Brain microvascular endothelial cell (primary cell): ENCODE results near the gene RUNX3.
A peak's percentile ranks its signal among the peaks of the same experiment; 100 is the strongest.

Experiments
- DNase-seq: peaks from one replicate; pipeline ENCODE4 v3.0.0-alpha.2; 2020
- H3K27ac ChIP-seq: fragments of 250-450 bp; sonication (Bioruptor Pico); 2 replicates; pipeline ENCODE4 v1.5.1; 2020; ENCODE audit warnings: mild to moderate bottlenecking, moderate library complexity
- H3K27me3 ChIP-seq: fragments of 250-450 bp; sonication (Bioruptor Pico); replicated peaks from 2 replicates; pipeline ENCODE4 v1.5.1; 2020; ENCODE audit warnings: mild to moderate bottlenecking
- H3K36me3 ChIP-seq: fragments of 250-450 bp; sonication (Bioruptor Pico); replicated peaks from 2 replicates; pipeline ENCODE4 v1.5.1; 2020; ENCODE audit warnings: mild to moderate bottlenecking
- H3K4me3 ChIP-seq: 2 replicates; pipeline ENCODE4 v1.5.1; 2011; ENCODE audit warnings: low read depth, mild to moderate bottlenecking, control low read depth, low read length, moderate library complexity
- in situ Hi-C: cut with HindIII; loops from 2 replicates; pipeline ENCODE4 v1.10.0; 2017; ENCODE audit warnings: low sequenced_read_pairs, low pct_ligation_motif_present
- TF ChIP-seq, protein P1 (sequence below): IDR thresholded peaks from 2 replicates; pipeline ENCODE4 v1.5.1; 2011; ENCODE audit warnings: low read depth, mild to moderate bottlenecking, moderate library complexity, low read length, control low read depth, inconsistent platforms; ENCODE audit errors: missing control alignments

Gene RUNX3

DNA sequence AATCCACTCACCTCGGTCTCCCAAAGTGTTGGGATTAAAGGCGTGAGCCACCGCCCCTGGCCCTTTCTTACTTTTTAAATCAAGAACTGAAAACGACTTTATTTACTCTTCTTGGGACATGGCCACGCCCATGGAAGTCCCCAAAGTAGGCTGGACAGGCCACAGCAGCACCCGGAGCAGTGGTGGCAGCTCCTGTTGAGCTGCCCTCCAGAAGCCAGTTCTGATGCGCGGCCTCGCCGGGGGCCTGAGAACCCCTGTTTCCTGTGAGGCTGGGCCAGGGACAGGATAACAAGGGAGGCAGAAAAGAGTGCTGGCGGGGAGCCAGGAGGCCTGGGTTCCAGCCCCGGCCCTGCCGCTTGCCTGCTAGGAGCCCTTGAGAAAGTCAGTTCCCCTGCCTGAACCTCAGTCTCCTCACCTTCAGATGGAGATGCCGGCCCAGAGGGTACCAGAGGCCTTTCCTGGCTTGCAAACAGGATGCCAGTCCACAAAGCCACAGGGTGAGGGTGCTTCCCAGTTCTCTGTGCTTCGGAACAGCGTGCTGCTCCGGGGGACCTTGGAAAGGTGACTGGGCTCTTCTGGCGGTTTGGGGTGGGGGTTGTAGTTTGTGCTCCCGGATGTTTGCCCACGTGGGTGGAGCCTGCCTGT, 59.4 kb downstream of the RUNX3 start:
- Histone ChIP-seq H3K27me3 (peaks cover 5% of the 10 kb centered on the region), H3K27ac (no peak overlapping the region), H3K4me3 (no peak overlapping the region), H3K36me3 (no peaks in the 10 kb centered on the region)
- in situ Hi-C loops, result no loop called here
- TF ChIP-seq, protein P1, sequence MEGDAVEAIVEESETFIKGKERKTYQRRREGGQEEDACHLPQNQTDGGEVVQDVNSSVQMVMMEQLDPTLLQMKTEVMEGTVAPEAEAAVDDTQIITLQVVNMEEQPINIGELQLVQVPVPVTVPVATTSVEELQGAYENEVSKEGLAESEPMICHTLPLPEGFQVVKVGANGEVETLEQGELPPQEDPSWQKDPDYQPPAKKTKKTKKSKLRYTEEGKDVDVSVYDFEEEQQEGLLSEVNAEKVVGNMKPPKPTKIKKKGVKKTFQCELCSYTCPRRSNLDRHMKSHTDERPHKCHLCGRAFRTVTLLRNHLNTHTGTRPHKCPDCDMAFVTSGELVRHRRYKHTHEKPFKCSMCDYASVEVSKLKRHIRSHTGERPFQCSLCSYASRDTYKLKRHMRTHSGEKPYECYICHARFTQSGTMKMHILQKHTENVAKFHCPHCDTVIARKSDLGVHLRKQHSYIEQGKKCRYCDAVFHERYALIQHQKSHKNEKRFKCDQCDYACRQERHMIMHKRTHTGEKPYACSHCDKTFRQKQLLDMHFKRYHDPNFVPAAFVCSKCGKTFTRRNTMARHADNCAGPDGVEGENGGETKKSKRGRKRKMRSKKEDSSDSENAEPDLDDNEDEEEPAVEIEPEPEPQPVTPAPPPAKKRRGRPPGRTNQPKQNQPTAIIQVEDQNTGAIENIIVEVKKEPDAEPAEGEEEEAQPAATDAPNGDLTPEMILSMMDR, result no peak
- DNase-seq, result no peak

DNA sequence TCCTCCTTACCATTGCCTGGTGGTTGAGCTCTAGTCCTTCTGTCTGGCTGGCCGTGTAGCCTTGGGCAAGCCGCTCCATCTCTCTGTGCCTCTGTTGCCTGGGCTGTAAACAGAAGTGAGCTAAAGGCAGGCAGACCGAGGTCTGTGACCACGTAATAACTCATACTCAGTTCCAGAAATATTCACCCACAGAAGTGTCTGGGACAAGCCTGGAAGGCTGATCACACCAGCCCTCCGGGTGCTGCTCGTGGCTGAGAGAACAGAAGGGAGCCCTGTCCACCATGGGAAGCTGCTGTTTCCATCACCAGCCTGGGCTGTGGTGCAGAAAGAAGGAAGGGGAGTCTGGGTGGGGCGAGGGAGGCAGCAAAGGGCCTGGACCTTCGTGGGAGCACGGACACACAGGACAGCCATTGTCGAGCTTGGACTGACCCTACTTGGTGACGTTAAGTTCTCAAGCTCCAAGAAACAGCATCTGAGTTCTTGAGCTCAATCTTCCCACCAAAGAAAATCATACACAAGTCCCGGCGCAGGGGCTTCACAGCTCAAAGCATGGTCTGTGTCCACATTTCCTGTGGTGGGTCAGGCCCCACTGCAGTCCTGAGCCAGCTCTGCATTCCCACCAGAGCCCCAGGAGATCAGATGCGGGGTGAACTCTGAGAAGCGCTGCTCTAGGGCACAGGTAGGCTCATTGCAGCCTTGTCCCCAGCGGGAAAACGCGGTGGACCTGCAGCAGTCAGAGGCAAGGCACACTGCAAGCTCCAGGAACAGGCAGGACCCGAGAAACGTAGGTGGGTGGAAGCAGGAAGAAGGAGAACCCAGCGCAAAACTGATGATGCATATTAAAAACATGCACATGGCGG, 61.8 kb downstream of the RUNX3 start:
- DNase-seq, result no peak
- Histone ChIP-seq H3K36me3 (no peaks in the 10 kb centered on the region), H3K27me3 (peaks cover 5% of the 10 kb centered on the region), H3K4me3 (no peak overlapping the region), H3K27ac (no peak overlapping the region)
- in situ Hi-C loops, result no loop called here
- TF ChIP-seq, protein P1, result no peak

DNA sequence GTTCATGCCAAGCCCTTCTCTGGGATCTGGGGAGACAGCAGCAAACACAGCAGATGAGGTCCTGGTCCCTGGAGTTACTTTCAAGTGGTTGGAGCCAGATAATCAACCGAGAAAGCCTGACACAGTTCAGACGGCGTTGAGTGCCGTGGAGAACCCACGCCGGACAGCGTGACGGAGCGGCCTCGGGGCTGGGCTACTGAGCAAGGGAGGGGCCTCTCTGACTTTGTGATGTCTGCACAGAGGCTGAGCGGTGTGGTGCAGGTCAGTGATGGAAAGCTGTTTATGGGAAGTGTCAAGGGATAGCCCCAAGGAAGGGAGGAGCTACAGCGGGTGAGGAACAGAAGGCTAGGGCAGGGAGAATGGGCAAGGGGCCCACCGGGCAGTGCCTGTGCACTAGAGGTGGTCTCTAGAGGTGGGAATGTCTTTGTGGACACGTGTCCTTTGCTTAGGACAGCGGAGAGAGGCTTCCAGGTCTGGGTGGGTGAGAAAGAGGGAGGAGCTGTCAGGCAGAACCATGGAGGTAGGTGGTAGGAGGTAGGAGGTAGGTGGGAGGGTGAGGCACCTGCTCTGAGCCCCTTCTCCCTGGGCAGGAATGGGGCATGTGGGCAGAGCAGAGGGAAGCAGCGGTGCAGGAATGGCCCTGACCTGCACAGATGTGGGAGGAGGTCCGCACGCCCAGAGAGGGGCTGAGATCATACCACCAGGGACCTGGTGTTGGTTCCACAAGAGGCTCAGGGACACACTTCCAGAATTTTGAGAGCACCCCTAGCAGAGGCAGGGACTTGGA, 62.8 kb downstream of the RUNX3 start:
- TF ChIP-seq, protein P1, result no peak
- H3K36me3 ChIP-seq, result no peaks in the 10 kb centered on the region
- in situ Hi-C loops, result no loop called here
- H3K27me3 ChIP-seq, result peaks cover 5% of the 10 kb centered on the region
- no peak for DNase-seq
- H3K4me3 ChIP-seq, result no peak overlapping the region
- no peak overlapping the region for H3K27ac ChIP-seq

DNA sequence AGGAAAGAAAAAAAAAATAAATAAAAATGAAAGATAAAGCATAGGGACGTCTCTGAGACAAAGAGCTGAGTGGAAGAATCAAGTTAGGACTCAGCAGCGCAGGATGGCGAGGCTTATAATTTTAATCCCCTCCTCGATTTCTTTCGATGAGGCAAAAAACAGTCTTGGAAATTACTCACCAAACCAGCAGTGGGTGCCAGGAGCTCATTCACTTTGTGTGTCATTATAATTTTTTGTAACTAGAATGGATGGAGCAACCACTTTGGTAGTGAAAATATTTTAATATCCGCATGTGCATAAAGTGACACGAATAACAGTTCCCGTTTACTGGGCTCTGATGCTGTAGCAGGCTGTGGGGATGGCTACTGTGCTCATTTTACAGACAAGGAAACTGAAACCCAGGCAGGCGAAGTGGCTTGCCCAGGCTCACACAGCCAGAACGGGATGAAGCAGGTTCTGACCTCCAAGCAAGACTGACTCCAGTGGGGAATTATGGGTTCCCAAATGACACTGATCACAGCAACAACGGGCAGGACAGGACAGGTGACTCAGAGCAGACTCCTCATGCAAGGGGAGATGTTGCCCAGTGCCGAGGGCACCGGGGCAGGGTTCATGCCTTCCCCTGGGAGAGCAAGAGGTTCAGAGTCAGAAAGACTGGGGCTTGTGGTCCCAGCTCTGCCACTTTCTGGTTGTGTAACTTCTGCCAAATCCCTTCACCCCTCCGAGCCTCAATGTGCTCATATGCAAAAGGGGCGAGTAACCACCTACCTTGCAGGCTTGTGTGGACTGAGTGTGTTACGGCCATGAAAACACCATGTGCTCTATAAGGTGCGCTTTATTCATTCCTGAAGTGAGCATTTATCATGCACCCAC, 63.6 kb downstream of the RUNX3 start:
- Histone ChIP-seq H3K36me3 (no peaks in the 10 kb centered on the region), H3K27ac (no peak overlapping the region), H3K4me3 (no peak overlapping the region), H3K27me3 (peaks cover 5% of the 10 kb centered on the region)
- in situ Hi-C loops, result no loop called here
- TF ChIP-seq, protein P1, result peak; percentile 15
- no peak for DNase-seq

DNA sequence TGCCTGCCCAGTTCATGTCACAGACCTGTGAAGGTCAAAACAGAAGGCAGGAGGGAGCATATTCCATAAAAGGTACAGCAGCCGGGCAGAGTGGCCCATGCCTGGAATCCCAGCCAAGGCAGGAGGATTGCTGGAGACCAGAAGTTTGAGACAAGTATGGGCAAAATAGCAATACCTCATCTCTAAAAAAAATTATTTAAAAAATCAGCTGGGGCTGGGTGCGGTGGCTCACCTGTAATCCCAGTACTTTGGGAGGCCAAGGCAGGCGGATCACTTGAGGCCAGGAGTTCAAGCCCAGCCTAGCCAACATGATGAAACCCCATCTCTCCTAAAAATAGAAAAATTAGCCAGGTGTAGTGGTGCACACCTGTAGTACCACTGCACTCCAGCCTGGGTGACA, 64.5 kb downstream of the RUNX3 start:
- Histone ChIP-seq H3K36me3 (no peaks in the 10 kb centered on the region), H3K27me3 (peaks cover 5% of the 10 kb centered on the region), H3K4me3 (no peak overlapping the region), H3K27ac (no peak overlapping the region)
- no peak for DNase-seq
- in situ Hi-C loops, result no loop called here
- TF ChIP-seq, protein P1, result no peak
